Esophagus muscularis mucosa (tissue), 4 donors: ENCODE data around the gene HECTD4. TPM values are rescaled to one million over a fixed set of nuclear protein-coding genes. Genes with fewer than 3 reads are reported as not detected.
"Not testable (repeated sequence)": the region's sequence is repeated elsewhere in the genome, so short reads cannot be mapped to it uniquely, and the experiment has no call there.

Experiments used
- DNase-seq: peaks from one replicate; pipeline ENCODE4 v3.0.0-alpha.2; 2017; ENCODE audit errors: extremely low spot score
- H3K27ac ChIP-seq, 4 donors: fragments of 200-600 bp; sonication (generic); replicated peaks in 1 of 4; 1 replicate in 3 of 4; 2 replicates in 1 of 4; pipeline ENCODE4 v1.5.1; 2016 to 2019; ENCODE audit warnings: mild to moderate bottlenecking in 1 of 4
- H3K27me3 ChIP-seq, 4 donors: fragments of 200-600 bp; sonication (generic); one replicate each; pipeline versions ENCODE4 v1.5.1 to v1.6.0; 2016 to 2019
- H3K36me3 ChIP-seq, 4 donors: fragments of 200-600 bp; sonication (generic); one replicate each; pipeline ENCODE4 v1.5.1; 2016 to 2019
- H3K4me1 ChIP-seq, 4 donors: fragments of 200-600 bp; sonication (generic); one replicate each; pipeline ENCODE4 v1.5.1; 2016 to 2019
- H3K4me3 ChIP-seq, 4 donors: fragments of 200-600 bp; sonication (generic); 1 replicate in 2 of 4; 2 replicates in 2 of 4; pipeline ENCODE4 v1.5.1; 2016 to 2019; ENCODE audit warnings: mild to moderate bottlenecking in 4 of 4, moderate library complexity in 1 of 4
- H3K9me3 ChIP-seq, 4 donors: fragments of 200-600 bp; sonication (generic); 1 replicate in 3 of 4; 2 replicates in 1 of 4; pipeline ENCODE4 v1.5.1; 2016 to 2019
- CTCF ChIP-seq, 3 experiments: fragments of 200-600 bp in 2 of 3; fragments of 450-650 bp in 1 of 3; sonication (generic) in 2 of 3; IDR thresholded peaks; one replicate each; pipeline ENCODE4 v1.5.1; 2017 to 2019; ENCODE audit warnings: antibody characterized with exemption in 3 of 3, mild to moderate bottlenecking in 2 of 3, moderate library complexity in 1 of 3
- EP300 ChIP-seq: sonication (generic); formaldehyde crosslinking; IDR thresholded peaks from one replicate; pipeline ENCODE4 v1.6.1; 2017; ENCODE audit warnings: antibody characterized with exemption
- POLR2A ChIP-seq: fragments of 450-650 bp; IDR thresholded peaks from one replicate; pipeline ENCODE4 v1.6.1; 2017; ENCODE audit warnings: antibody characterized with exemption, moderate library complexity, mild to moderate bottlenecking, low read depth
- POLR2AphosphoS5 ChIP-seq, 2 donors: sonication (generic); formaldehyde crosslinking; IDR thresholded peaks; one replicate each; pipeline ENCODE4 v1.6.1; 2017; ENCODE audit warnings: antibody characterized with exemption in 2 of 2
- WGBS: methylation state at CpG from one replicate; pipeline ENCODE4 v1.1.5; 2018; 5-methylcytosine and 5-hydroxymethylcytosine counted together
- intact Hi-C: fragments of 100-400 bp; cut with DNase I; formaldehyde crosslinking; loops from one replicate; pipeline ENCODE4 v1.15.1; 2023
- total RNA-seq, 4 donors: library from RNA; depleted of rRNA; stranded (reverse); fragments of >200 nt; gene quantifications; one replicate each; pipeline versions ENCODE4 v1.1.0 to v1.2.1, GENCODE V29; 2016

The HECTD4 gene
- total RNA-seq, 4 donors from 2014 or later, result 27.3 to 59.3 (median 44.9) TPM

GRCh38 chr12:112349431-112349830, 32.8 kb downstream of the HECTD4 start:
- Histone ChIP-seq H3K4me1 (peaks cover 6 to 55% (median 44%) of the 10 kb centered on the region in 4 donors), H3K27ac (no peak overlapping the region)
- WGBS, result 66% methylated on average over 2 of the region's 2 CpGs

GRCh38 chr12:112348926-112349325, 33.3 kb downstream of the HECTD4 start:
- peaks cover 6 to 60% (median 45%) of the 10 kb centered on the region in 4 donors for H3K4me1 ChIP-seq
- H3K36me3 ChIP-seq, DNase-seq, H3K4me3 ChIP-seq, H3K27ac ChIP-seq, H3K9me3 ChIP-seq, intact Hi-C loops, H3K27me3 ChIP-seq: not testable (repeated sequence)
- 98% methylated on average over 6 of the region's 6 CpGs for WGBS

More at GRCh38 chr12:112349431-112349830, 32.8 kb downstream of the HECTD4 start:
- no peak for TF ChIP-seq EP300
- TF ChIP-seq CTCF (IDR thresholded peaks at IDR 0.05), result no peak
- TF ChIP-seq POLR2AphosphoS5 (IDR thresholded peaks at IDR 0.05), result no peak
- Histone ChIP-seq H3K27me3 (no peaks in the 10 kb centered on the region), H3K4me3 (no peak overlapping the region), H3K9me3 (no peaks in the 10 kb centered on the region), H3K36me3 (no peaks in the 10 kb centered on the region)
- intact Hi-C loops, result no loop called here
- no peak for DNase-seq

- WGBS, result 82% methylated on average over 2 of the region's 2 CpGs
- no peaks in the 10 kb centered on the region for H3K27me3 ChIP-seq
Observed at GRCh38 chr12:112347581-112347982, 34.6 kb downstream of the HECTD4 start.

GRCh38 chr12:112346194-112346593, 36.0 kb downstream of the HECTD4 start:
- H3K27ac ChIP-seq, result no peak overlapping the region
- no peak for DNase-seq
- 73% methylated on average over 1 of the region's 1 CpG for WGBS
- H3K36me3 ChIP-seq, result no peaks in the 10 kb centered on the region
- H3K27me3 ChIP-seq, result no peaks in the 10 kb centered on the region
- intact Hi-C loops, result no loop called here
- no peak overlapping the region for H3K4me3 ChIP-seq
- TF ChIP-seq EP300 (no peak), CTCF (IDR thresholded peaks at IDR 0.05) (no peak), POLR2AphosphoS5 (IDR thresholded peaks at IDR 0.05) (no peak), POLR2A (no peak)
- peaks cover 5 to 63% (median 49%) of the 10 kb centered on the region in 4 donors for H3K4me1 ChIP-seq
- no peaks in the 10 kb centered on the region for H3K9me3 ChIP-seq

More at GRCh38 chr12:112347581-112347982, 34.6 kb downstream of the HECTD4 start:
- Histone ChIP-seq H3K4me1 (peaks cover 6 to 59% (median 44%) of the 10 kb centered on the region in 4 donors), H3K4me3 (no peak overlapping the region), H3K9me3 (no peaks in the 10 kb centered on the region), H3K36me3 (no peaks in the 10 kb centered on the region), H3K27ac (no peak overlapping the region)
- intact Hi-C loops, result no loop called here
- TF ChIP-seq CTCF (IDR thresholded peaks at IDR 0.05) (no peak), EP300 (no peak), POLR2AphosphoS5 (IDR thresholded peaks at IDR 0.05) (no peak), POLR2A (no peak)
- DNase-seq, result no peak

- 96% methylated on average over 1 of the region's 1 CpG for WGBS
- no peaks in the 10 kb centered on the region for H3K36me3 ChIP-seq
- no peaks in the 10 kb centered on the region for H3K9me3 ChIP-seq
- TF ChIP-seq EP300, result no peak
- no peak for TF ChIP-seq CTCF (IDR thresholded peaks at IDR 0.05)
- no peak for TF ChIP-seq POLR2AphosphoS5 (IDR thresholded peaks at IDR 0.05)
- no peak for TF ChIP-seq POLR2A
- no peak for DNase-seq
- no peaks in the 10 kb centered on the region for H3K27me3 ChIP-seq
- no peak overlapping the region for H3K27ac ChIP-seq
- H3K4me3 ChIP-seq, result no peak overlapping the region
- intact Hi-C loops, result no loop called here
- peaks cover 0 to 54% (median 47%) of the 10 kb centered on the region in 4 donors for H3K4me1 ChIP-seq
Observed at GRCh38 chr12:112344220-112344619, 38.0 kb downstream of the HECTD4 start.
